GM23248 (cell line): ENCODE results near the gene MEGF6. TPM values are rescaled to one million over a fixed set of nuclear protein-coding genes. Genes with fewer than 3 reads are reported as not detected.

Source experiments
- DNase-seq: peaks from one replicate; pipeline ENCODE4 v3.0.0-alpha.2; 2015
- H2AFZ ChIP-seq: fragments of 200-600 bp; sonication (generic); 2 replicates; pipeline ENCODE4 v1.6.1; 2016; ENCODE audit warnings: antibody characterized with exemption
- H3F3A ChIP-seq: fragments of 200-600 bp; sonication (generic); 2 replicates; pipeline ENCODE4 v1.6.1; 2016; ENCODE audit warnings: mild to moderate bottlenecking, antibody characterized with exemption, mixed run types; ENCODE audit not compliant: insufficient read depth
- H3K27ac ChIP-seq: fragments of 200-600 bp; sonication (generic); 2 replicates; pipeline ENCODE4 v1.5.1; 2016; ENCODE audit warnings: mild to moderate bottlenecking
- H3K27me3 ChIP-seq: fragments of 200-600 bp; sonication (generic); replicated peaks from 2 replicates; pipeline ENCODE4 v1.6.1; 2016; ENCODE audit warnings: mild to moderate bottlenecking; ENCODE audit not compliant: insufficient read depth
- H3K36me3 ChIP-seq: fragments of 200-600 bp; sonication (generic); 2 replicates; pipeline ENCODE4 v1.6.1; 2016; ENCODE audit warnings: low read depth, mild to moderate bottlenecking
- H3K4me1 ChIP-seq: fragments of 200-600 bp; sonication (generic); 2 replicates; pipeline ENCODE4 v1.6.1; 2016; ENCODE audit warnings: mild to moderate bottlenecking; ENCODE audit not compliant: insufficient read depth
- H3K4me2 ChIP-seq: fragments of 200-600 bp; sonication (generic); one replicate; pipeline ENCODE4 v1.6.1; 2016; ENCODE audit warnings: mild to moderate bottlenecking; ENCODE audit not compliant: unreplicated experiment
- H3K4me3 ChIP-seq: fragments of 200-600 bp; sonication (generic); 2 replicates; pipeline ENCODE4 v1.5.1; 2016; ENCODE audit warnings: mild to moderate bottlenecking
- H3K79me2 ChIP-seq: fragments of 200-600 bp; sonication (generic); 2 replicates; pipeline ENCODE4 v1.6.1; 2016; ENCODE audit warnings: mild to moderate bottlenecking; ENCODE audit not compliant: insufficient read depth
- H3K9ac ChIP-seq: fragments of 200-600 bp; sonication (generic); 2 replicates; pipeline ENCODE4 v1.6.1; 2016; ENCODE audit warnings: mild to moderate bottlenecking
- H3K9me2 ChIP-seq: fragments of 200-600 bp; sonication (generic); 2 replicates; pipeline ENCODE4 v1.6.1; 2016; ENCODE audit warnings: mixed run types, mild to moderate bottlenecking, moderate library complexity; ENCODE audit not compliant: insufficient read depth
- H3K9me3 ChIP-seq: fragments of 200-600 bp; sonication (generic); one replicate; pipeline ENCODE4 v1.6.1; 2017; ENCODE audit warnings: low read depth
- H4K20me1 ChIP-seq: fragments of 200-600 bp; sonication (generic); 2 replicates; pipeline ENCODE4 v1.6.0; 2016; ENCODE audit not compliant: insufficient read depth
- EZH2 ChIP-seq: fragments of 200-600 bp; sonication (generic); IDR thresholded peaks from 2 replicates; pipeline ENCODE4 v1.6.1; 2018; ENCODE audit warnings: antibody characterized with exemption, mild to moderate bottlenecking; ENCODE audit not compliant: insufficient read depth, poor library complexity, severe bottlenecking
- EZH2phosphoT487 ChIP-seq: fragments of 200-600 bp; sonication (generic); IDR thresholded peaks from 2 replicates; pipeline ENCODE4 v1.6.1; 2018; ENCODE audit warnings: antibody characterized with exemption, moderate library complexity, mild to moderate bottlenecking, low read depth; ENCODE audit not compliant: insufficient read depth
- WGBS, 2 experiments: methylation state at CpG; one replicate each; pipeline ENCODE4 v1.1.6; 2015 to 2017; ENCODE audit warnings: low lambda C conversion rate in 2 of 2, low coverage in 1 of 2; ENCODE audit errors: missing lambda C conversion rate in 2 of 2; 5-methylcytosine and 5-hydroxymethylcytosine counted together
- in situ Hi-C: fragments of 300-500 bp; cut with MboI; formaldehyde crosslinking; loops from 2 replicates; pipeline ENCODE4 v1.15.0; 2020
- polyA plus RNA-seq: library from polyadenylated mRNA; unstranded; fragments of >200 nt; fragmentation: Nextera tagmentation; extraction: Ambion mirVana; gene quantifications from 2 replicates; pipeline ENCODE4 v1.2.1, GENCODE V29; 2016
- total RNA-seq: library from RNA; depleted of rRNA; stranded (reverse); fragments of >200 nt; shearing (Covaris generic); gene quantifications from 2 replicates; pipeline ENCODE4 v1.2.3, GENCODE V29; 2014

Gene MEGF6
- total and polyA plus RNA-seq, 2 experiments from 2014 or later, result 37.9 to 108 TPM

- in situ Hi-C loops, result no loop called here
- no peak overlapping the region for H3K27ac ChIP-seq
- 54 to 77% methylated on average over 4 to 8 of the region's 8 CpGs for WGBS, 2 experiments
- H2AFZ ChIP-seq, result no peak overlapping the region
- no peaks in the 10 kb centered on the region for H3K9me3 ChIP-seq
- H3K79me2 ChIP-seq, result no peaks in the 10 kb centered on the region
- H3K4me1 ChIP-seq, result peaks cover 8% of the 10 kb centered on the region
- TF ChIP-seq EZH2phosphoT487 (no peak), EZH2 (no peak)
- H3K4me2 ChIP-seq, result no peak overlapping the region
- H3K9ac ChIP-seq, result no peak overlapping the region
- H3K27me3 ChIP-seq, result no peaks in the 10 kb centered on the region
- DNase-seq, result no peak
- no peaks in the 10 kb centered on the region for H3K9me2 ChIP-seq
- no peaks in the 10 kb centered on the region for H4K20me1 ChIP-seq
- no peaks in the 10 kb centered on the region for H3F3A ChIP-seq
- no peaks in the 10 kb centered on the region for H3K36me3 ChIP-seq
- H3K4me3 ChIP-seq, result no peak overlapping the region
These were observed 92.6 kb downstream of the MEGF6 start for GRCh38 chr1:3518756-3519155.

- Histone ChIP-seq H3F3A (no peaks in the 10 kb centered on the region), H3K79me2 (no peaks in the 10 kb centered on the region), H2AFZ (no peak overlapping the region), H3K9me3 (no peaks in the 10 kb centered on the region), H3K4me3 (no peak overlapping the region), H3K36me3 (no peaks in the 10 kb centered on the region), H3K9me2 (no peaks in the 10 kb centered on the region), H3K4me1 (peaks cover 4% of the 10 kb centered on the region), H3K9ac (no peak overlapping the region), H4K20me1 (no peaks in the 10 kb centered on the region), H3K4me2 (no peak overlapping the region), H3K27ac (no peak overlapping the region), H3K27me3 (no peaks in the 10 kb centered on the region)
- 35 to 39% methylated on average over 9 to 12 of the region's 12 CpGs for WGBS, 2 experiments
- in situ Hi-C loops, result no loop called here
- no peak for DNase-seq
- TF ChIP-seq EZH2, result no peak
- no peak for TF ChIP-seq EZH2phosphoT487
These were observed 93.1 kb downstream of the MEGF6 start for GRCh38 chr1:3518256-3518655.

GRCh38 chr1:3516911-3517675, 94.2 kb downstream of the MEGF6 start:
- Histone ChIP-seq H3K9me3 (no peaks in the 10 kb centered on the region), H3K4me2 (no peak overlapping the region), H3K27me3 (no peaks in the 10 kb centered on the region), H3K36me3 (no peaks in the 10 kb centered on the region), H3K79me2 (no peaks in the 10 kb centered on the region), H3K4me1 (no peaks in the 10 kb centered on the region), H4K20me1 (no peaks in the 10 kb centered on the region), H3K4me3 (no peak overlapping the region), H3K27ac (no peak overlapping the region), H3K9ac (no peak overlapping the region), H2AFZ (no peak overlapping the region), H3F3A (no peaks in the 10 kb centered on the region), H3K9me2 (no peaks in the 10 kb centered on the region)
- in situ Hi-C loops, result no loop called here
- TF ChIP-seq EZH2phosphoT487, result no peak
- TF ChIP-seq EZH2, result no peak
- DNase-seq, result no peak
- WGBS, 2 experiments, result 40 to 46% methylated on average over 26 to 27 of the region's 27 CpGs

- TF ChIP-seq EZH2phosphoT487, result no peak
- TF ChIP-seq EZH2, result no peak
- in situ Hi-C loops, result no loop called here
- no peaks in the 10 kb centered on the region for H3K9me2 ChIP-seq
- 89 to 96% methylated on average over 15 of the region's 15 CpGs for WGBS, 2 experiments
- no peaks in the 10 kb centered on the region for H4K20me1 ChIP-seq
- no peak overlapping the region for H2AFZ ChIP-seq
- H3K4me1 ChIP-seq, result no peaks in the 10 kb centered on the region
- DNase-seq, result no peak
- H3K9ac ChIP-seq, result no peak overlapping the region
- no peaks in the 10 kb centered on the region for H3F3A ChIP-seq
- no peaks in the 10 kb centered on the region for H3K27me3 ChIP-seq
- no peak overlapping the region for H3K4me3 ChIP-seq
- no peaks in the 10 kb centered on the region for H3K9me3 ChIP-seq
- H3K36me3 ChIP-seq, result no peaks in the 10 kb centered on the region
- H3K79me2 ChIP-seq, result no peaks in the 10 kb centered on the region
- H3K27ac ChIP-seq, result no peak overlapping the region
- H3K4me2 ChIP-seq, result no peak overlapping the region
These were observed 94.8 kb downstream of the MEGF6 start for GRCh38 chr1:3516481-3516869.
